WI38 (cell line): ENCODE data around the gene IFT122.

ENCODE experiments used
- H3K4me3 ChIP-seq: 2 replicates; pipeline ENCODE4 v1.5.1; 2011; ENCODE audit warnings: low read depth, mild to moderate bottlenecking, control low read depth, low read length
- CTCF ChIP-seq: IDR thresholded peaks from 2 replicates; pipeline ENCODE4 v1.5.1; 2012; ENCODE audit warnings: low read depth, mild to moderate bottlenecking, control low read depth, low read length

Gene IFT122

GRCh38 chr3:129425213-129425612 is 14.8 kb upstream of the IFT122 start:
- H3K4me3 ChIP-seq, result no peak overlapping the region
- TF ChIP-seq CTCF, result no peak

- no peak for TF ChIP-seq CTCF
- H3K4me3 ChIP-seq, result no peak overlapping the region
Observed at GRCh38 chr3:129425619-129426018, 14.4 kb upstream of the IFT122 start.

- H3K4me3 ChIP-seq, result peak overlapping the region; percentile 60
- TF ChIP-seq CTCF, result no peak
Observed at GRCh38 chr3:129428007-129428375, 12.0 kb upstream of the IFT122 start.

- TF ChIP-seq CTCF, result no peak
- H3K4me3 ChIP-seq, result peak within 1 kb of the TSS; percentile 60
Observed at GRCh38 chr3:129428376-129429079, 11.5 kb upstream of the IFT122 start, which contains the start of gene EFCAB12. Gene EFCAB12, minus strand, starts transcription at chr3:129428636. Its CDS starts 148 bp downstream, at chr3:129428488.

GRCh38 chr3:129429080-129429451 is 11.0 kb upstream of the IFT122 start:
- H3K4me3 ChIP-seq, result no peak overlapping the region; the same call in 1 of the 2 replicates
- TF ChIP-seq CTCF, result no peak

GRCh38 chr3:129429602-129430001 is 10.4 kb upstream of the IFT122 start:
- TF ChIP-seq CTCF, result no peak
- no peak overlapping the region for H3K4me3 ChIP-seq

GRCh38 chr3:129432036-129432435 is 8.0 kb upstream of the IFT122 start:
- TF ChIP-seq CTCF, result no peak
- no peak overlapping the region for H3K4me3 ChIP-seq
